ENCODE results near the gene CDH22. TPM values are rescaled to one million over a fixed set of nuclear protein-coding genes. Genes with fewer than 3 reads are reported as not detected.

The CDH22 gene
- polyA plus RNA-seq, 1 donor from 2014 or later = 2.1 TPM

DNA sequence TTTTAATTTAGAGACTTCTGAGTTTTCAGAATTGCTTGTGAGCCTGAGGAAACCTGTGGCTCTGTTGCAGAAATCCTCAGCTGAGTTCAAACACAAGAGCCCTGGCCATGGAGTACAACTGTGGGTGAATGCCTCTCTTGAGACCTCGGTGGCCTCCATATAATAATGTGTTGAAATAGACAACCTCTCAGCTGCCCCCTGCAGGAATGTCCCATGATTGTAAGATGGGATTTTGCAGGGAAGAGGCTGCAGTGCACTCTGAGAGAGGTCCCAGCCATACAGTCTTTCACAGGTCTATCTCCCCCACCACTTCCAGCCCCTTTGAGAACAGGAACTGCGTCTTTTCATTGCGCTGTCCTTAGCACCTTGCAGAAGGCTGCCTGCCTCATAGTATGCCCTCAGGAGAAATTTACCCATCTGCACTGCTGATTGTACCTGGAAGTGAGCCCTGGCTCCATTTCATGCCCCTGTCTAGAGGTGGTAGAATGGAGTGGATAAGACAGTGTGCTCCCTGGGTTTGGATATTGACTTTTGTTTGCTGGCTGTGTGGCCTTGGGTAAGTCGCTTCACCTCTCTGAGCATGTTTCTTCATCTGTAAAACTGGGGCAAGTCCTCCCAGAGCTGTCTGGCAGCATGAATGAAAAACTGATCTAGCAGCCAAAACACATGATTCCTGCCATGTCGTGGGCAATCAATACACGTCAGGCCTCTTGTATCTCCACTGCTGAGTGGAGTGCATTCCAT is 16.8 kb upstream of the CDH22 start:
- Histone ChIP-seq H3K9ac (ENCODE audit: low read length) (no peak overlapping the region), H3K4me2 (ENCODE audit: low read length) (no peak overlapping the region), H3K27me3 (ENCODE audit: insufficient read depth, low read depth, low read length) (no peaks in the 10 kb centered on the region), H3K9me2 (ENCODE audit: insufficient read depth, low read length) (no peaks in the 10 kb centered on the region), H3K27ac (ENCODE audit: low read length) (no peak overlapping the region), H3K9me3 (ENCODE audit: low read length) (no peaks in the 10 kb centered on the region), H2AFZ (ENCODE audit: low read depth, low read length) (no peak overlapping the region), H3K36me3 (ENCODE audit: insufficient read depth, low read length) (no peaks in the 10 kb centered on the region), H3K79me2 (replicated peaks; ENCODE audit: insufficient read depth, low read length) (no peaks in the 10 kb centered on the region), H3F3A (ENCODE audit: insufficient read depth, low read length, poor library complexity, severe bottlenecking) (no peaks in the 10 kb centered on the region), H4K20me1 (ENCODE audit: insufficient read depth) (no peaks in the 10 kb centered on the region), H3K4me3 (ENCODE audit: low read length) (no peak overlapping the region)
- TF ChIP-seq CTCF (IDR thresholded peaks at IDR 0.05; ENCODE audit: poor library complexity, severe bottlenecking) (peak; percentile 18), EZH2 (IDR thresholded peaks at IDR 0.05; ENCODE audit: borderline replicate concordance, insufficient read depth, low read length, poor library complexity, severe bottlenecking) (no peak)

DNA sequence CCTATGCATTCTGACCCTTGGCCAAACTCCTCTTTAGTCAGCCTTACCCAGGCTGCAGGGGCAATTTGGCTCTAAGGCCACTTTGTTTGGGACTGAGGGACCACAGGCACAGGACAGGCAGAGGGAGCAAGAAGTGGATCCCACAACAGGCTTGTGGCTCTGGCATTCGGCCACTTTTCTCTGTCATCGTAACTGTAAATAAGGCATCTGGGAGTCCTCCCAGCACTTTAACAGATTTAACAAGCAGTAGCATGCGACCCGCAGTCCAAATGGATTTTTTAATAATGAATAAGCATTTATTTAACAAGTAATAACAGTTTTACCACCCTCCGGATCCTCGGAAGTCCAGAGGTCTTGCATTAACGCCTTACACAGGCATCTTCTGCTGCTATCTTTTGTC is 16.1 kb upstream of the CDH22 start:
- H3K9me2 ChIP-seq (ENCODE audit: insufficient read depth, low read length) = no peaks in the 10 kb centered on the region
- no peak overlapping the region for H3K27ac ChIP-seq (ENCODE audit: low read length)
- H3K4me2 ChIP-seq (ENCODE audit: low read length) = no peak overlapping the region
- no peak overlapping the region for H3K9ac ChIP-seq (ENCODE audit: low read length)
- no peaks in the 10 kb centered on the region for H4K20me1 ChIP-seq (ENCODE audit: insufficient read depth)
- TF ChIP-seq EP300 (conservative IDR thresholded peaks at IDR 0.05; ENCODE audit: poor library complexity, severe bottlenecking) (no peak), MXI1 (conservative IDR thresholded peaks at IDR 0.05; ENCODE audit: poor library complexity, severe bottlenecking) (no peak)
- no peaks in the 10 kb centered on the region for H3K36me3 ChIP-seq (ENCODE audit: insufficient read depth, low read length)
- no peaks in the 10 kb centered on the region for H3K79me2 ChIP-seq (replicated peaks; ENCODE audit: insufficient read depth, low read length)
- no peaks in the 10 kb centered on the region for H3F3A ChIP-seq (ENCODE audit: insufficient read depth, low read length, poor library complexity, severe bottlenecking)
- H2AFZ ChIP-seq (ENCODE audit: low read depth, low read length) = no peak overlapping the region
- no peaks in the 10 kb centered on the region for H3K27me3 ChIP-seq (ENCODE audit: insufficient read depth, low read depth, low read length)
- H3K4me3 ChIP-seq (ENCODE audit: low read length) = no peak overlapping the region
- no peaks in the 10 kb centered on the region for H3K9me3 ChIP-seq (ENCODE audit: low read length)

- Histone ChIP-seq H3K79me2 (replicated peaks; ENCODE audit: insufficient read depth, low read length) (no peaks in the 10 kb centered on the region), H3K9ac (ENCODE audit: low read length) (no peak overlapping the region), H2AFZ (ENCODE audit: low read depth, low read length) (no peak overlapping the region), H3K27ac (ENCODE audit: low read length) (no peak overlapping the region), H3K4me2 (ENCODE audit: low read length) (no peak overlapping the region), H3K4me3 (ENCODE audit: low read length) (no peak overlapping the region), H3K9me3 (ENCODE audit: low read length) (no peaks in the 10 kb centered on the region), H3K36me3 (ENCODE audit: insufficient read depth, low read length) (no peaks in the 10 kb centered on the region), H3K27me3 (ENCODE audit: insufficient read depth, low read depth, low read length) (no peaks in the 10 kb centered on the region), H3F3A (ENCODE audit: insufficient read depth, low read length, poor library complexity, severe bottlenecking) (no peaks in the 10 kb centered on the region), H3K9me2 (ENCODE audit: insufficient read depth, low read length) (no peaks in the 10 kb centered on the region), H4K20me1 (ENCODE audit: insufficient read depth) (no peaks in the 10 kb centered on the region)
- TF ChIP-seq REST (IDR thresholded peaks at IDR 0.05; ENCODE audit: borderline replicate concordance) = no peak
- TF ChIP-seq MXI1 (conservative IDR thresholded peaks at IDR 0.05; ENCODE audit: poor library complexity, severe bottlenecking) = no peak
- no peak for TF ChIP-seq EP300 (conservative IDR thresholded peaks at IDR 0.05; ENCODE audit: poor library complexity, severe bottlenecking)
- no peak for TF ChIP-seq POLR2AphosphoS5 (IDR thresholded peaks at IDR 0.05)
- TF ChIP-seq SMC3 (conservative IDR thresholded peaks at IDR 0.05; ENCODE audit: poor library complexity) = no peak
- TF ChIP-seq CTCF (IDR thresholded peaks at IDR 0.05; ENCODE audit: poor library complexity, severe bottlenecking) = no peak
- TF ChIP-seq EZH2 (IDR thresholded peaks at IDR 0.05; ENCODE audit: borderline replicate concordance, insufficient read depth, low read length, poor library complexity, severe bottlenecking) = no peak
- TF ChIP-seq TAF1 (IDR thresholded peaks at IDR 0.05; ENCODE audit: low read depth) = no peak
- no peak for TF ChIP-seq RAD21 (conservative IDR thresholded peaks at IDR 0.05)
Observed at GRCh38 chr20:46323557-46323956, 15.3 kb upstream of the CDH22 start.

Measured in neural cell (in vitro differentiated cells).